ENCODE results near the gene HSP90AB1.
A peak's percentile ranks its signal among the peaks of the same experiment; 100 is the strongest.

Gene HSP90AB1

DNA sequence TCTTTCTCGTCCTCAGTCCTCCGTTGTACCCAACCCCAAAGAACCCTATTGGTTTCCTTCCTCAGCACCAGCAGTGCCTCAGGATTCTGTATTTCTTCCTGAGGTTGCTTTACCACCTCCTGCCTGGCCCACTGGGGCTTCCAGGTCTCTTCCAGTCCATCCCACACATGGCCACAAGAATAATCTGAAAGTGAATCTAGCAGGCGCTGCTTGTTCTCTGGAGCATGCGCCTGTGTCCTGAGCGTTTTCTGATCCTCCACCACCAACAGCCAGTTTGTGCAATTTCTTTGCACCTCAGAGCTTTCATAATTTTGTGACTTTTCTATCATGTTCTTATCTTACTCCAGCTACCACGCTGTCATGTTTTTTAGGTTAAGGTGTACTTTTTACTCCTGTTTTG, 11.6 kb upstream of the HSP90AB1 start:
- no peak for DNase-seq (ENCODE audit: low read depth in 2 of 2, low spot score in 1 of 2)

DNA sequence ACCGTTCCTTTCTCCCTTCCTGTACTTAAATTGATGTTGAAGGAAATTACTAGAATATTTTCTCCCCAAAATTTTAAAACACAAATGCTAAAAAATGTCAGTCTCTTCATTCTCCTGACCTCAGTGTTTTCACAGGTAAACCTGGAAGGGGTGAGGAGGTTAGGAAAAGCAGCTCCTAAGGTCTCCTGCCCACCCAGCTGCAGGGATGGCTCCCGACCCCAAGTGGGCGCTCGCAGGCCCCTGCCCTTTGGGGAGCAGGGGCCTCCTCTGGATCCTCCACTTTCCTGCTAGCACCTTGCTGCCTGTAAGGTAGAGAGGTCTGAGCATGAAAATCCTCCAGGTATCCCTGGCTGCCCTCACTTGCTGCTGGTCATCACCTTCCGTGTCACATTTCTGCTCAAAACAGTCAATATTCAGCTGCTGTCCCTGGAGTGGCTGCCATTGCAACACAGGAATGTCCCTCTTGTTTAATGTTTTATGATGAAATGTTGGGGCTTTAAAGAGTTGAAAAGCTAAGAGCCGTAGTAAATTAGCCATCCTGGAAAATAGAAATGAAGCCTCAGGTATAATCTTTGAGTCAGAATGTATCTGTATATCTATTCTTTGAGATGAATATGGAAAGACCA, 10.9 kb upstream of the HSP90AB1 start:
- no peak for DNase-seq (ENCODE audit: low read depth in 2 of 2, low spot score in 1 of 2)

DNA sequence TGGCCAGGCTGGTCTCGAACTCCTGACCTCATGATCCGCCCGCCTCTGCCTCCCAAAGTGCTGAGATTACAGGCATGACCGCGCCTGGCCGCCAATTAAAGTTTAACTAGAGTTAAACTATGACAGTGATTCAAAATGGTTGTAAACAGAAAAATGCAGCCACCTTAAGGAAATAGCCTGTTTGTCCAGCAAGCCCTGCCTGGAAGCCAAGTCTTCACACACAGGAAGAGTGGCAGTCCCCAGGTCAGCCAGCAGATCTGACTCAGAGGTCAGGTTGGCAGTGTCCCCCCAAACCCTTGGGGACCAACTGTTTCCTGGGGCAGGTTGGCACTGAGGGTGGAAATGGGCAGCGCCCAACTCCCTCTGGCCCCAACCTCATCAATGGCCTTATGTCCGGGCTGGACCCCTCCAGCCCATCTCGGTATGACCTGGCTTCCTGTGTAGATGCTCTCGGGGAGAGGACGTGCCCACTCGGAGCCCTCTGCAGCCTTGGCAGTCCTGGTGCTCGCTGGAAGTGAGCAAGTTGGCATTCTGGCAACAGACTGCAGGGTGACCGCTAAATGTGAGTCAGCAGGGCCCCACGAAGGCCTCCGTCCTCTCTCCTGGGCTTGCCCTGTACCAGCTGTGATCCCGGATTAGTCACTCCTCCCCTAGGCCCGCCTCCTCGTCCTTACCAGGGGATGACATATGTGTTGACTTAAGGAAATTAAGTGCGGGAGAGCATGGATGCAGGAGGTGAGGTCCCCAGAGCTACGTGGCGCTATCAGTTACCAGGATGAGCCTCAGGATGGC, 9.7 kb upstream of the HSP90AB1 start:
- DNase-seq (ENCODE audit: low read depth in 2 of 2, low spot score in 1 of 2): peak; percentile 43 to 57

DNA sequence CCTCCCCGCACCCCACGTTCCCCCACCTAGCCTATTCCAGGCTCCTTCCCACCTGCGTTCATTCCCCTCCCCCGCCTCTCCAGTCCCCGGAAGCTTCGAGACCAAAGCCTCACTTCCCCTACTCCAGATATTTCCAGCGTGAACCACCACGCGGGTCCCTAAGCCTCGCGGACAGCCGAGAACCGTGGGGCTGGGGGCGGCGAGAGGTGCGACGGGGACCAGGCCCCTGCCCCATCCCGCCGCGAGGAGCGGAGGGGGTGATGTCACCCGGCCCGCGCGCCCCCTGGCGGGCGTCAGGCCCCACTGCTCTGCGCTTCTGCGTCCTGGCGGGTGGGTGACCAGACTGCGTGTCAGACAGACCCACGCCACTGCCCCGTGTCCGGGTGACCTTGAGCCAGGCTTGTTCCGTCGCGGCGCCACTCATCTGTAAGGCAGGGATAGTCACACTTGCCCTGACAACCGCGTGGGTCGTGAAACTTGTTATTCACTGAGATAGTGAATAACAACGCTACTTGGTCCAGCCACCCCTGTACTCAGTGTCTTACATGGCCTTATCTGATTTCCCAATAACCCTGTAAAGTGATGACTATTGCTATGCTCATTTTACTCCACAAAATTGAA, 9.0 kb upstream of the HSP90AB1 start:
- peak; percentile 55 to 56 for DNase-seq (ENCODE audit: low read depth in 2 of 2, low spot score in 1 of 2)

DNA sequence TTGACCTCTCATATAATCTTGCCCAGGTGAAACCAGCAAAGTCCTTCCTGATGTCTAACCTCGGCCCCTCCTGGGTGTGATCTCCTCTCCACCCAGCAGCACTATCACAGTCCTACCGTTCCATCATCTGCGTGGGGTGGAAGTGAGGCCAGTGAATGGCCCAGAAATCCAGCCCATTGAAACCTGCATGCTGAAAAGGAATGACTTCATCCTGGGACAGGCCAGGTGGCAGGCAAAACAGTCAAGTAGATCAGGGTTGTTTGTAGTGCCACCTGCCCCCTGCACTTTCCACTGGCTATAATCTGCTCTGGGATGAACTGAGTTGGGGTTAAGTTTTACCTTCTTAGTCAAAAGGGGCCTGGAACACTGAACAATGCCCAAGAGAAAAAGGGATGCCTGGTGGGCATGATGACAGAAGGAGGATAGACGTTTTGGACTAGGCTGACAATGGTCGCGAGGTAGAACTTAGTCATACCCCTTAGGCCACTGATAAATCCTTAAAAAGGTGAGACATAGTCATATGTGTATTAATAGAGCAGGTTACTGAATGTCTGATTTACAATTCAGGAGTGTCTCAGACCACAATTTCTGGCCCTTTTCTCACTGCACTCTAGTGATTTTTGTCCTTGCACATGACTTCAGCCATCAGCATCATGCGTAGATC, 8.1 kb upstream of the HSP90AB1 start:
- DNase-seq (ENCODE audit: low read depth in 2 of 2, low spot score in 1 of 2): no peak

DNA sequence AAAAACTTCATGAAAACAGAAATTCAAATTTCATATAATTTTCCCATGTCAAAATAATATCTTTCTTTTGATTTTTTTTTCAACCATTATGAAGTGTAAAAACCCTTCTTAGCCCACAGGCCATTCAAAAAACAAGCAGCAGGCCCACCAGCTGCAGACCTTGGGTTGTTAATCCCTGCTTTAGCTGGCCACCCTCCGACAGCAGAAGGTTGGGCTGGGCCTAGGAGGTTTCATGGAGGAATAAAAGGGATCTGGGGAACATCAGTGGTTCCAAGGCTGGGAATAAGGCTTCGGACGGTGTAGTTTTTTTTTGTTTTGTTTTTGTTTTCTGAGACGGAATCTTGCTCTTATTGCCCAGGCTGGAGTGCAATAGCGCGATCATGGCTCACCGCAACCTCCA, 3.6 kb upstream of the HSP90AB1 start:
- no peak for DNase-seq (ENCODE audit: low read depth in 2 of 2, low spot score in 1 of 2)

DNA sequence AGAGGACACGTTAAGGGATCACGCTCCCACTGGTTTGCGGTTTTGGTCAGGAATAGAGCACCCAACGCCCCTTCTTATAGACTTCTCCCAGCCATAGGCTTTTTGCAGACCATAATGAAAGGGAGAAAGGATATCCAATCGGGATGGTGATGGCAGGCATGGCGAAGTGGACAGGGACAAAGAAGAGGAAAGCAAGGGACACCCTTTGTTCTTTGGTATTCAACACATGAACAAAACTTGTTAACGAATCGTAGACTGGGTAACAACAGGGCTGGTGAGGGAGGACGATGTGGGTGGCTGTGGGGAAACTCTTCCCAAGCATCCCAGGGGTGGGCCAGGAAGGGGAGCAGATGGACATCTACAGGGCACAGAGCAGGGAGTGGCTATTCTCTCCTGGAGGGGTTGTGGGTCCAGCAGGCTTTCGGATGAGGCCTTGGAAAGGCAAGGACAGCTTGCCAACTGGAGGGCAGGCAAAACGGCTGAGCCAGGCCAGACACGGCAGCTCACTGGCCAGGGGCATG, 1.4 kb upstream of the HSP90AB1 start:
- no peak for DNase-seq (ENCODE audit: low read depth in 2 of 2, low spot score in 1 of 2)

DNA sequence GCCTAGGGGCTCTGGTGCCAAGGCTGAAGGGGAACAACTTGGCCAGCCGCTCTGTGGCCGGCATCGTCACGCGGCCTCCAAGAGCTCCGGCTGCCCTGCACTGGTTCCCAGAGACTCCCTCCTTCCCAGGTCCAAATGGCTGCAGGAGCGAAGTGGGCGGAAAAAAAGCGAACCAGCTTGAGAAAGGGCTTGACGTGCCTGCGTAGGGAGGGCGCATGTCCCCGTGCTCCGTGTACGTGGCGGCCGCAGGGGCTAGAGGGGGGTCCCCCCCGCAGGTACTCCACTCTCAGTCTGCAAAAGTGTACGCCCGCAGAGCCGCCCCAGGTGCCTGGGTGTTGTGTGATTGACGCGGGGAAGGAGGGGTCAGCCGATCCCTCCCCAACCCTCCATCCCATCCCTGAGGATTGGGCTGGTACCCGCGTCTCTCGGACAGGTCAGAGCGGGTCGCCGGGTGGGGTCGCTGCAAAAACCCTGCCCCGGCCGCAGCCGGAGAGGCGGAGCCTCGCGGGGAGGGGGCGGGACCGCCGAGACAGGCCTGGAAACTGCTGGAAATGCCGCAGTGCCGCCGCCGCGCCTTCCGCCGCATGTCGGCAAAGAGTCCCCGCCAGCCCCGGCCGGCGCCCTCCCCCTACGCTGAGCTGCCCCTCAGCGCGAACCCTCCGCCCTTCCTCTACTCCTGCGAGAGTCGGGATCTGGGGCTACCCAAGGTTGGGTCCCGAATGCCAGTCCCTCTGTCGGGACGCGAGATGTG, 814 bp upstream of the HSP90AB1 start:
- DNase-seq (ENCODE audit: low read depth in 2 of 2, low spot score in 1 of 2): peak; percentile 70 to 75

DNA sequence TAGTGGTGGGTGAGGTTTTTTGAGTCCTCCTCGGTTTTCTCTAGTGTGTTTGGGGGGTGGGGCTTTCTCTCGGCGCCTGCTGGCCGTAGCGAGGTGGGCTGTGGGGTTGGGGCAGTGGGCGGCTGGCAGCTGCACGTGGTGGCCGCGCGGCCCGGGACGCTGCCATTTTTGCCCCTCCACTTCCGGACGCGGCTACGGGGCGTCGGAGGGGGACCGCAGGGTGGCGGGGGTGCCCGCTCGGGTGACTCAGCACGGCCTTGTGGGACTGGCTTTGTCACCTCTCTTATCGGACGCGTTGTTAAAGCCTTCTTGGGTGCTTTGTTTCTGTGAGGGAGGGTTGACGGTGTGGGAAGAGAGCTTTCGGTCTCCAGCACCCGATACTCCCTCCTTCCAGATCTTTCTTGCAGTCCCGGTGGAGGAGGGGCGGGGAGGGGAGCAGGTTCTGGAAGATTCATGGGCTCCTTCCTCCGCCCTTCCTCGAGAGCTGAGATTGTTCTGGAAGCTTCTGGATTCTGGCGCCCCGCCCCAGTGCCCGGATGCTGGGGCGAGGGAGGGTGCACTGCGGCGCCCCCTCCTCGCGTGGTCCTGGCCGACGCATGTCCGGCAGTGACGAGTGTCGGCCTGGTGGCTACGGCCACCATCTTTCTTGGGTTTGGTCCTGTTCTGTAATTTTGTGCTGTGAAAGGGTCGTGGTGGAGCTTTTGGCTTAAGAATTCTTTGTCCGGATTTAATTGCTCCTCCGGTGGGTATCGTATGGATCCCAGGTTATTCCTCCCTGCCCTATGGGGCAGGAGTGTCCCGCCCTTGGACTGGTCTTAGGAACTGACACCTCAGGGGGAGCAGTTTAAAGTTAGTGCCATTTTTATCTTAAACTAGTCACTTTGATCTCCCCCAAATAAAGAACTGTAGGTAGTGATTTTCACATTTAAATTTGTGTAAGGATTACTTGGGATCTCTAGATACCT, 719 bp downstream of the HSP90AB1 start:
- DNase-seq (ENCODE audit: low read depth in 2 of 2, low spot score in 1 of 2): peak; percentile 83 to 91

DNA sequence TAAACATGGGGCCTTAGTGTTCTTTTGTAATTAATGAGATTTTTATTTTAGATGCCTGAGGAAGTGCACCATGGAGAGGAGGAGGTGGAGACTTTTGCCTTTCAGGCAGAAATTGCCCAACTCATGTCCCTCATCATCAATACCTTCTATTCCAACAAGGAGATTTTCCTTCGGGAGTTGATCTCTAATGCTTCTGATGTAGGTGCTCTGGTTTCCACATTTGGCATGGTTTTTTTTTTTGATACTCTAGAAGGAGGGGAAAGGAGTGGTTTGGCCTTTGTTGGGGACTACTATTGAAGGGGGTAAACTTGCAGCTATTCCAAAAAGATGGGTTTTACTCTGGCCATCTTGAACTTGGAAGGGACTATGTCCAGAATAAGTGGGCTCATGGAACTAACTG, 1.7 kb downstream of the HSP90AB1 start:
- DNase-seq (ENCODE audit: low read depth in 2 of 2, low spot score in 1 of 2): no peak

DNA sequence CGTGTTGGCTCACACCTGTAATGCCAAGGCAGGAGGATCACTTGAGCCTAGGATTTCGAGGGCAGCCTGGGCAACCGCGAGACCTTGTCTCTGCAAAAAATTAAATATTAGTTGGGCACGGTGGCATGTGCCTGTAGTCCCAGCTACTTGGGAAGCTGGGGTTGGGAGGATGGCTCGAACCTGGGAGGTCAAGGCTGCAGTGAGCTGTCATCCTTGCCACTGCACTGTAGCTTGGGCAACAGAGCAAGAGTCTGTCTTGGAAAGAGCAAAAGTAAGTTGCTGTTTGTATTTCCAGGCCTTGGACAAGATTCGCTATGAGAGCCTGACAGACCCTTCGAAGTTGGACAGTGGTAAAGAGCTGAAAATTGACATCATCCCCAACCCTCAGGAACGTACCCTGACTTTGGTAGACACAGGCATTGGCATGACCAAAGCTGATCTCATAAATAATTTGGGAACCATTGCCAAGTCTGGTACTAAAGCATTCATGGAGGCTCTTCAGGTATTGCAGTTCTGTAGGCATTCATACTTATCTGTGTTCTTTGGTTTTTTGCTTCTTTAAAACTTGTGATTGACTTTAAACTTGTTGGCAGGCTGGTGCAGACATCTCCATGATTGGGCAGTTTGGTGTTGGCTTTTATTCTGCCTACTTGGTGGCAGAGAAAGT, 2.3 kb downstream of the HSP90AB1 start:
- DNase-seq (ENCODE audit: low read depth in 2 of 2, low spot score in 1 of 2): no peak

DNA sequence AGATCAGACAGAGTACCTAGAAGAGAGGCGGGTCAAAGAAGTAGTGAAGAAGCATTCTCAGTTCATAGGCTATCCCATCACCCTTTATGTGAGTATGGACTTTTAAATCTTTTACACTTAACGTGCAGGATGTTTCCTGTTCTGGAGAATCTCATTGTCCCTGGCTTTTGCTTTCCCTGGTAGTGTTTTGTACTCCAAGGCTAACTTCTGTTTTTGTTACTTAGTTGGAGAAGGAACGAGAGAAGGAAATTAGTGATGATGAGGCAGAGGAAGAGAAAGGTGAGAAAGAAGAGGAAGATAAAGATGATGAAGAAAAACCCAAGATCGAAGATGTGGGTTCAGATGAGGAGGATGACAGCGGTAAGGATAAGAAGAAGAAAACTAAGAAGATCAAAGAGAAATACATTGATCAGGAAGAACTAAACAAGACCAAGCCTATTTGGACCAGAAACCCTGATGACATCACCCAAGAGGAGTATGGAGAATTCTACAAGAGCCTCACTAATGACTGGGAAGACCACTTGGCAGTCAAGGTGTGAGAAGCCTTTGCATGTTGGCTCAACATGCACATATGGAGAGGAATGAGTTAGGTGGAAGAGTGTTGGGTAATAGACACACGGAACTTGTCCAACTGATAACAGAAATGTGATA, 3.3 kb downstream of the HSP90AB1 start:
- DNase-seq (ENCODE audit: low read depth in 2 of 2, low spot score in 1 of 2): no peak

DNA sequence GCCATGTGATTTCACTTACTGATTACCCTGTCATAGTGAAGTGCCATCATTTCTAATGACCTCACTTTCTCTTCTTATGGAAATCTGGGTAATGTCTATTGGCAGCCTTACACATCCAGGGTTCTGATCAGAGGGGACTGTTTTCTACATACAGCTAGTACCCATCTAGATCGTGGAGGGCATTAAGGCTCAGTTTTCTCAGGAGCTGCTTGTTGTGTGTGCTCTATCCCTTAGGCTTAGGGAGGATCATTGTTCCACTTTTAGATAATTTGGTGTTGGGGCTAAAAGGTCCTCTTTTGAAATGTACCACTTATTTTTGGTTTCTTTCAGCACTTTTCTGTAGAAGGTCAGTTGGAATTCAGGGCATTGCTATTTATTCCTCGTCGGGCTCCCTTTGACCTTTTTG, 3.8 kb downstream of the HSP90AB1 start:
- DNase-seq (ENCODE audit: low read depth in 2 of 2, low spot score in 1 of 2): no peak

DNA sequence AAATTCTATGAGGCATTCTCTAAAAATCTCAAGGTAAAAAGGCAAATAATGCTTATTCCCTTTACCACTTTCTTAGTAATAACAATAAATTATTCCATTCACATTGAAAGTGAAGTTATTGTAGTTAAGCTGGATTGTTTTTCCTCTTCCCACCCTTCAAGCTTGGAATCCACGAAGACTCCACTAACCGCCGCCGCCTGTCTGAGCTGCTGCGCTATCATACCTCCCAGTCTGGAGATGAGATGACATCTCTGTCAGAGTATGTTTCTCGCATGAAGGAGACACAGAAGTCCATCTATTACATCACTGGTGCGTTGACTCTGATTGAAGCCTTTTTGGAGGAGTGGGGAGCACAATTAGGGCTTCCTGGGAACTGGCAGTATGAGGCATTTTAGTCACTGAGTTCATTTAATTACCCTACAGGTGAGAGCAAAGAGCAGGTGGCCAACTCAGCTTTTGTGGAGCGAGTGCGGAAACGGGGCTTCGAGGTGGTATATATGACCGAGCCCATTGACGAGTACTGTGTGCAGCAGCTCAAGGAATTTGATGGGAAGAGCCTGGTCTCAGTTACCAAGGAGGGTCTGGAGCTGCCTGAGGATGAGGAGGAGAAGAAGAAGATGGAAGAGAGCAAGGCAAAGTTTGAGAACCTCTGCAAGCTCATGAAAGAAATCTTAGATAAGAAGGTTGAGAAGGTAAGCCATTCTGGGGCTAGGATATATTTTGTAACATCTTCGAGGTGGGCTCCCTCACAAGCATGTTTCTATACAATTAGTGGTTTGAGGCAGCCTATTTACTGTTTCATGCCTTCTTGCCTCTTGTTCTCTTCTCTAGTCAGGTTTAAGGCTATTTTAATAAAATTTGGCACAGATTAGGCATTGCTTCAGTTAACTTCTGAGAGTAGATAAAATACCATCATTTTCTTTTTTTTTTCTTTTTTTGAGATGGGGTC, 4.9 kb downstream of the HSP90AB1 start:
- no peak for DNase-seq (ENCODE audit: low read depth in 2 of 2, low spot score in 1 of 2)

DNA sequence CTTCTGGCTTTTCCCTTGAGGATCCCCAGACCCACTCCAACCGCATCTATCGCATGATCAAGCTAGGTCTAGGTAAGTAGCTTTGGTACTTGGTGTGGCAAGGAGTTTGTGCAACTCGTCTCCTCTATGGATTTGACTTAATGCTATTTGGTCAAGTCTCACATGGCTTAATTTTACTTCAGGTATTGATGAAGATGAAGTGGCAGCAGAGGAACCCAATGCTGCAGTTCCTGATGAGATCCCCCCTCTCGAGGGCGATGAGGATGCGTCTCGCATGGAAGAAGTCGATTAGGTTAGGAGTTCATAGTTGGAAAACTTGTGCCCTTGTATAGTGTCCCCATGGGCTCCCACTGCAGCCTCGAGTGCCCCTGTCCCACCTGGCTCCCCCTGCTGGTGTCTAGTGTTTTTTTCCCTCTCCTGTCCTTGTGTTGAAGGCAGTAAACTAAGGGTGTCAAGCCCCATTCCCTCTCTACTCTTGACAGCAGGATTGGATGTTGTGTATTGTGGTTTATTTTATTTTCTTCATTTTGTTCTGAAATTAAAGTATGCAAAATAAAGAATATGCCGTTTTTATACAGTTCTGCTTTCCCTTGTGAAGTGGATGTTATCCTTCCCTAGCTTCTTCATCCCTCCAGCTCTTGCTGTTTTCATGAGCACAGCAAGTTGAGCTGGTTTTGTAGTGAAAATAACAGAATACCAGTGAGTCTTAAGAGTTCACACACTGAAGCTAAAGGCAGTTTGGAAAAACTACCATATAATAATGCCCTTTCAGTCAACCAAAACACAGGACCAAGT, 6.6 kb downstream of the HSP90AB1 start:
- DNase-seq (ENCODE audit: low read depth in 2 of 2, low spot score in 1 of 2): no peak

DNA sequence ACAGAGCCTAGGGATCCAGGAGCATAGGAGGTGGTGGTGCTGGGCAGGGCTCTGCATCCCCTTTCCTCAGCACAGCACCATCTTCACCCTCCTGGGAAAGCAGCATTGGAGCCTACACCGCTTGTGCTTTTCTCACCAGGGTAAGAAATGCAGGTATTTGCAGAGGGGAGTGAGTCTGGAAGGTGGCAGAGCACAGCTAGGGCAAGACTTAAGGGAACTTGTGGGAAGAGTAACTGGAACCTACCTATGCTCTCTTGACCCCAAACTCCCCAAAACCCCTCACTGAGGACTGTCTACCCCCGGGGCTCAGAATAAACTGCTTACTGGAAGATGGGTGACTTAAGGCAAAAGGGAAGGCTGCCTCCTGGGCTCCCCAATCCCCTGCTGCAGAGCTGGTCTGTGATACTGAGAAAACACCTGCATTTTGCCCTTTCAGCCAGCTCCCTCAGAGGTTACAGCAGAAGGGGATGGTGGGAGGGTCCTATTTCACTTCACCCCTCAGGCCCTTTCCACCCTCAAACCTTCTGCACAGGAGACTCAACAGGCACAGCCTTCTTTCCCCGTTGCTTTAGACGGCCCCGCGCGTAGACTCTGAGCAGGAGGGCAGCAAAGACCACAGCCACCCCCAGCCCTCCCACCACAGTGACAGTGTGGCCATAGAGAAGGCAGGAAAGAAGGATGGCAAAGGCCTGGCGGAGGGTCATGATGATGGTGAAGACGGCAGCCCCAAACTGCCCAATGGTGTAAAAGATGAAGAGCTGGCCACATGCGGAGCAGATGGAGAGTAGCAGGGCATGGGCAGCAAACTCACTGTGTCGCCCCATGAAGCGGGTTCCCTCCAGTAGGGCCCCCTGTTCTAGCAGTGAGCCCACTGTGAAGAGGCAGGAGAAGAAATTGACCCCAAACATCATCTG, 7.5 kb downstream of the HSP90AB1 start:
- DNase-seq (ENCODE audit: low read depth in 2 of 2, low spot score in 1 of 2): no peak
